Iris pigment epithelial cell (primary cell): ENCODE data around the gene GRK3.
"Not testable (repeated sequence)": the region's sequence is repeated elsewhere in the genome, so short reads cannot be mapped to it uniquely, and the experiment has no call there.

ENCODE experiments used
- DNase-seq: peaks from one replicate; pipeline ENCODE4 v3.0.0-alpha.2; 2011; ENCODE audit warnings: low read depth

GRK3 gene

GRCh38 chr22:25698978-25699377, 134.5 kb downstream of the GRK3 start:
- no peak for DNase-seq

- peak; percentile 30 for DNase-seq
These were observed 136.7 kb downstream of the GRK3 start for GRCh38 chr22:25701056-25701780.

GRCh38 chr22:25702040-25702439, 137.6 kb downstream of the GRK3 start:
- DNase-seq, result peak; percentile 27

- no peak for DNase-seq
These were observed 138.2 kb downstream of the GRK3 start for GRCh38 chr22:25702571-25703167.

- DNase-seq, result no peak
These were observed 140.2 kb downstream of the GRK3 start for GRCh38 chr22:25704701-25705100.

- DNase-seq, result no peak
These were observed 141.7 kb downstream of the GRK3 start for GRCh38 chr22:25706197-25706596.

- DNase-seq, result not testable (repeated sequence)
These were observed 144.0 kb downstream of the GRK3 start for GRCh38 chr22:25708430-25708829.

GRCh38 chr22:25709758-25710157, 145.3 kb downstream of the GRK3 start:
- no peak for DNase-seq

GRCh38 chr22:25710501-25710900, 146.0 kb downstream of the GRK3 start:
- DNase-seq, result no peak

- no peak for DNase-seq
These were observed 147.0 kb downstream of the GRK3 start for GRCh38 chr22:25711491-25711890.

GRCh38 chr22:25712661-25713400, 148.4 kb downstream of the GRK3 start:
- no peak for DNase-seq

GRCh38 chr22:25714070-25714469, 149.6 kb downstream of the GRK3 start:
- no peak for DNase-seq

- no peak for DNase-seq
These were observed 150.3 kb downstream of the GRK3 start for GRCh38 chr22:25714739-25715138.

- DNase-seq, result no peak
These were observed 152.2 kb downstream of the GRK3 start for GRCh38 chr22:25716637-25717036.

- DNase-seq, result no peak
These were observed 153.8 kb downstream of the GRK3 start for GRCh38 chr22:25718135-25718840.

- no peak for DNase-seq
These were observed 157.7 kb downstream of the GRK3 start for GRCh38 chr22:25722223-25722622.

GRCh38 chr22:25722626-25723025, 158.2 kb downstream of the GRK3 start:
- peak; percentile 47 for DNase-seq

GRCh38 chr22:25726241-25726640, 161.8 kb downstream of the GRK3 start:
- DNase-seq, result no peak

GRCh38 chr22:25728071-25728470, 163.6 kb downstream of the GRK3 start:
- DNase-seq, result no peak

GRCh38 chr22:25729016-25729995, 164.8 kb downstream of the GRK3 start:
- DNase-seq, result no peak

GRCh38 chr22:25735650-25736049, 171.2 kb downstream of the GRK3 start:
- DNase-seq, result no peak
